OCI-LY7 (cell line): ENCODE measurements around the gene CRB2. TPM values are rescaled to one million over a fixed set of nuclear protein-coding genes. Genes with fewer than 3 reads are reported as not detected.

Experiments
- BruUV-seq: library from RNA; stranded (reverse); fragments of 400-500 nt; replicated peaks from 2 replicates; lab custom pipeline; 2021; lab: Mats Ljungman, UMichigan
- CTCF ChIA-PET: fragments of 300-600 bp; sonication (Branson Sonifier 250); formaldehyde crosslinking; loops from one replicate; lab custom pipeline; 2022; ENCODE audit warnings: antibody characterized with exemption; ENCODE audit not compliant: unreplicated experiment; lab: Charles Lee
- POLR2A ChIA-PET: fragments of 300-600 bp; sonication (Branson Sonifier 250); formaldehyde crosslinking; loops from one replicate; lab custom pipeline; 2022; ENCODE audit warnings: antibody characterized with exemption; lab: Charles Lee
- DNase-seq: peaks from one replicate; pipeline ENCODE4 v3.0.0-alpha.2; 2015; ENCODE audit warnings: low spot score
- H2AFZ ChIP-seq: fragments of 200-600 bp; sonication (generic), shearing (Covaris generic); 2 replicates; pipeline ENCODE4 v1.6.1; 2014; ENCODE audit warnings: mild to moderate bottlenecking, antibody characterized with exemption, low read length, moderate library complexity
- H3K27ac ChIP-seq: fragments of 200-600 bp; sonication (generic); 2 replicates; pipeline ENCODE4 v1.5.1; 2014; ENCODE audit warnings: mixed run types, low read depth, mild to moderate bottlenecking, moderate library complexity, low read length, inconsistent platforms; ENCODE audit not compliant: poor library complexity, severe bottlenecking
- H3K36me3 ChIP-seq: fragments of 200-600 bp; sonication (generic); 2 replicates; pipeline ENCODE4 v1.6.1; 2014; ENCODE audit warnings: mild to moderate bottlenecking, antibody characterized with exemption, low read length, moderate library complexity, mixed read lengths; ENCODE audit not compliant: insufficient read depth
- H3K4me1 ChIP-seq: fragments of 200-600 bp; sonication (generic); 2 replicates; pipeline ENCODE4 v1.5.1; 2014; ENCODE audit warnings: mild to moderate bottlenecking, low read length; ENCODE audit not compliant: insufficient read depth, poor library complexity, severe bottlenecking
- H3K4me2 ChIP-seq: fragments of 200-600 bp; sonication (generic); 2 replicates; pipeline ENCODE4 v1.6.1; 2014; ENCODE audit warnings: mild to moderate bottlenecking, low read length
- H3K4me3 ChIP-seq: fragments of 200-600 bp; sonication (generic); 2 replicates; pipeline ENCODE4 v1.5.1; 2014; ENCODE audit warnings: mild to moderate bottlenecking, low read depth, low read length; ENCODE audit not compliant: poor library complexity, severe bottlenecking
- H3K79me2 ChIP-seq: fragments of 200-600 bp; sonication (generic); 2 replicates; pipeline ENCODE4 v1.6.1; 2016; ENCODE audit warnings: low read depth, mild to moderate bottlenecking, low read length, moderate library complexity, mixed read lengths; ENCODE audit not compliant: insufficient read depth
- H3K9me2 ChIP-seq: fragments of 200-600 bp; sonication (generic); 2 replicates; pipeline ENCODE4 v1.6.1; 2016; ENCODE audit warnings: mild to moderate bottlenecking, low read length, mixed read lengths; ENCODE audit not compliant: insufficient read depth
- H3K9me3 ChIP-seq: fragments of 200-600 bp; sonication (generic); 2 replicates; pipeline ENCODE4 v1.6.1; 2014; ENCODE audit warnings: mild to moderate bottlenecking, mixed run types, low read length, mixed read lengths
- H4K20me1 ChIP-seq: fragments of 200-600 bp; sonication (generic); 2 replicates; pipeline ENCODE4 v1.6.1; 2014; ENCODE audit warnings: mild to moderate bottlenecking, antibody characterized with exemption, low read length, moderate library complexity, mixed read lengths; ENCODE audit not compliant: insufficient read depth
- EZH2phosphoT487 ChIP-seq: fragments of 200-600 bp; sonication (generic); IDR thresholded peaks from 2 replicates; pipeline ENCODE4 v1.6.1; 2018; ENCODE audit warnings: low read depth, borderline replicate concordance, mild to moderate bottlenecking, mixed run types, antibody characterized with exemption, low read length, moderate library complexity, mixed read lengths
- intact Hi-C: fragments of 100-400 bp; cut with micrococcal nuclease; formaldehyde crosslinking; loops from one replicate; pipeline ENCODE4 v1.10.0; 2022; ENCODE audit not compliant: unreplicated experiment
- total RNA-seq, 2 experiments: library from RNA; depleted of rRNA in 1 of 2; stranded (reverse); fragments of >200 nt in 1 of 2; shearing (Covaris generic) in 1 of 2; gene quantifications; 2 replicates each; pipeline ENCODE4 v1.2.3, GENCODE V29; 2014 to 2022
- TF ChIP-seq, protein P1 (sequence below): fragments of 200-600 bp; sonication (generic); conservative IDR thresholded peaks from 2 replicates; pipeline ENCODE4 v1.5.1; 2014; ENCODE audit warnings: mild to moderate bottlenecking, antibody characterized with exemption, low read length, moderate library complexity, mixed read lengths

CRB2 gene
- total RNA-seq, 2 experiments from 2014 or later: 1.6 to 3.4 TPM

DNA sequence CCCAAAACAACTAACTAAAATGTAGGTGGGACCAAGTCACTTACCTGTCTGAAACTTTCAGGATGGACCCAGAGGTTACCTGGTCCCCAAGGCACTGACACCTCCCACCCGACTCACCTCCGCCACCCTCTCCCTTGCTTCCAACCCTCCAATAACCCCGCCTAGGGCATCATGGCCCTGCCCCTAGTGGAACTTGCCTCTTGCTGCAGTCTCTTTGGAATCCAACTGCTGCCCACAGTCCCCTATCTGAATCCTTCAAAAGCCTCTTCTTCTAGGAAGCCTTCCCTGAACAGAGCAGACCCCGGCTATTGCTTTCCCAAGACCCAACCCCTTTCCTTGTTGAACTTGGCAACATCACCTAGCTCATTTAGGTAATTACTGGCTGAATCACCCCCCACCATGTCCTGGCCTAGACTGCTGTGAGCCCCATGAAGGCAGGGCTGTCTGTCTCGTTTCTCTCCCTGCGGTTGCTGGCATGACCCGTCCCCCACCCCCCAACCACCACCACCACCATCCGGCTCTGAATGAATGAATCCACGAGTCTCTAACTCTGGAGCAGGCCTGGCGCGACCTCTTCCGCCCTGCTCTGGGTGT lies 9.4 kb downstream of the CRB2 start:
- no peak overlapping the region for H3K4me2 ChIP-seq
- intact Hi-C loops: no loop called here
- no peak overlapping the region for H3K4me3 ChIP-seq
- BruUV-seq: no TSS peak
- DNase-seq: no peak
- H3K36me3 ChIP-seq: no peaks in the 10 kb centered on the region
- H3K79me2 ChIP-seq: no peaks in the 10 kb centered on the region
- H2AFZ ChIP-seq: no peak overlapping the region
- no peaks in the 10 kb centered on the region for H3K9me3 ChIP-seq
- TF ChIP-seq EZH2phosphoT487: no peak
- TF ChIP-seq, protein P1, sequence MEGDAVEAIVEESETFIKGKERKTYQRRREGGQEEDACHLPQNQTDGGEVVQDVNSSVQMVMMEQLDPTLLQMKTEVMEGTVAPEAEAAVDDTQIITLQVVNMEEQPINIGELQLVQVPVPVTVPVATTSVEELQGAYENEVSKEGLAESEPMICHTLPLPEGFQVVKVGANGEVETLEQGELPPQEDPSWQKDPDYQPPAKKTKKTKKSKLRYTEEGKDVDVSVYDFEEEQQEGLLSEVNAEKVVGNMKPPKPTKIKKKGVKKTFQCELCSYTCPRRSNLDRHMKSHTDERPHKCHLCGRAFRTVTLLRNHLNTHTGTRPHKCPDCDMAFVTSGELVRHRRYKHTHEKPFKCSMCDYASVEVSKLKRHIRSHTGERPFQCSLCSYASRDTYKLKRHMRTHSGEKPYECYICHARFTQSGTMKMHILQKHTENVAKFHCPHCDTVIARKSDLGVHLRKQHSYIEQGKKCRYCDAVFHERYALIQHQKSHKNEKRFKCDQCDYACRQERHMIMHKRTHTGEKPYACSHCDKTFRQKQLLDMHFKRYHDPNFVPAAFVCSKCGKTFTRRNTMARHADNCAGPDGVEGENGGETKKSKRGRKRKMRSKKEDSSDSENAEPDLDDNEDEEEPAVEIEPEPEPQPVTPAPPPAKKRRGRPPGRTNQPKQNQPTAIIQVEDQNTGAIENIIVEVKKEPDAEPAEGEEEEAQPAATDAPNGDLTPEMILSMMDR: peak; percentile 54
- ChIA-PET CTCF (no interaction called here), POLR2A (no interaction called here)
- peaks cover 2% of the 10 kb centered on the region for H3K4me1 ChIP-seq
- H3K9me2 ChIP-seq: no peaks in the 10 kb centered on the region
- no peaks in the 10 kb centered on the region for H4K20me1 ChIP-seq
- no peak overlapping the region for H3K27ac ChIP-seq

DNA sequence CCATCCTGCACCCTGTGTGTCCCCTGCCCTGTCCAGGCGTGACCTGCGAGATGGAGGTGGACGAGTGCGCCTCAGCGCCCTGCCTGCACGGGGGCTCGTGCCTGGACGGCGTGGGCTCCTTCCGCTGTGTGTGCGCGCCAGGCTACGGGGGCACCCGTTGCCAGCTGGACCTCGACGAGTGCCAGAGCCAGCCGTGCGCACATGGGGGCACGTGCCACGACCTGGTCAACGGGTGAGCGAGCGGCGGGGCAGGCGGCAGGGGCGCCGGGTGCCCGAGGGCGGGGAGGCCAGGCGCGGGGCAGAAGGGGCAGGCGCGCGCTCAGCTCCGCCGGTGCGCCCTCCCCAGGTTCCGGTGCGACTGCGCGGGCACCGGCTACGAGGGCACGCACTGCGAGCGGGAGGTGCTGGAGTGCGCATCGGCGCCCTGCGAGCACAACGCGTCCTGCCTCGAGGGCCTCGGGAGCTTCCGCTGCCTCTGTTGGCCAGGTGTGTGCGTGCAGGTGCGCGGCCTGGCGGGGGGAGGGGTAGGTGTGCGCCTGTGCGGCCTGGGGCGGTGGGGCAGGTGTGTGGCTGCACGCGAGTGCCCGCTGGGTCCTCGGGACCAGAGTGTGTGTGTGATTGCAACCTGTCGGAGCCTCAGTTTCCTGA lies 10.0 kb downstream of the CRB2 start:
- no TSS peak for BruUV-seq
- TF ChIP-seq, protein P1: no peak
- TF ChIP-seq EZH2phosphoT487: no peak
- ChIA-PET POLR2A (no interaction called here), CTCF (no interaction called here)
- H3K79me2 ChIP-seq: no peaks in the 10 kb centered on the region
- H3K9me2 ChIP-seq: no peaks in the 10 kb centered on the region
- no peaks in the 10 kb centered on the region for H3K9me3 ChIP-seq
- no peak overlapping the region for H3K27ac ChIP-seq
- H3K4me3 ChIP-seq: no peak overlapping the region
- H3K4me2 ChIP-seq: no peak overlapping the region
- no peak overlapping the region for H2AFZ ChIP-seq
- DNase-seq: no peak
- H3K36me3 ChIP-seq: no peaks in the 10 kb centered on the region
- intact Hi-C loops: no loop called here
- no peaks in the 10 kb centered on the region for H4K20me1 ChIP-seq
- no peaks in the 10 kb centered on the region for H3K4me1 ChIP-seq

GRCh38 chr9:123368023-123368422 lies 12.0 kb downstream of the CRB2 start:
- Histone ChIP-seq H3K27ac (no peak overlapping the region), H3K4me3 (no peak overlapping the region), H3K36me3 (no peaks in the 10 kb centered on the region), H3K79me2 (no peaks in the 10 kb centered on the region), H3K4me2 (no peak overlapping the region), H2AFZ (no peak overlapping the region), H3K9me3 (no peaks in the 10 kb centered on the region), H3K9me2 (no peaks in the 10 kb centered on the region), H4K20me1 (no peaks in the 10 kb centered on the region), H3K4me1 (no peaks in the 10 kb centered on the region)
- intact Hi-C loops: no loop called here
- POLR2A ChIA-PET: no interaction called here
- CTCF ChIA-PET: no interaction called here
- DNase-seq: no peak
- TF ChIP-seq EZH2phosphoT487: no peak
- TF ChIP-seq, protein P1: no peak
- BruUV-seq: no TSS peak
